Esophagus squamous epithelium (tissue), 5 donors: ENCODE measurements around the gene OR6J1. TPM values are rescaled to one million over a fixed set of nuclear protein-coding genes. Genes with fewer than 3 reads are reported as not detected.

Experiments
- DNase-seq: peaks from one replicate; lab custom pipeline; 2025; lab: John Stamatoyannopoulos, UW
- H3K27ac ChIP-seq, 4 donors: fragments of 200-600 bp; sonication (generic); one replicate each; pipeline ENCODE4 v1.5.1; 2016 to 2019; ENCODE audit warnings: mild to moderate bottlenecking in 1 of 4
- H3K27me3 ChIP-seq, 4 donors: fragments of 200-600 bp; sonication (generic); 1 replicate in 3 of 4; 2 replicates in 1 of 4; pipeline versions ENCODE4 v1.5.1 to v1.6.0; 2017 to 2021; ENCODE audit warnings: antibody characterized with exemption in 1 of 4
- H3K36me3 ChIP-seq, 3 donors: fragments of 200-600 bp; sonication (generic); one replicate each; pipeline ENCODE4 v1.5.1; 2016 to 2019
- H3K4me1 ChIP-seq, 3 donors: fragments of 200-600 bp; sonication (generic); one replicate each; pipeline ENCODE4 v1.5.1; 2017 to 2019
- H3K4me3 ChIP-seq, 4 donors: fragments of 200-600 bp; sonication (generic); 1 replicate in 3 of 4; 2 replicates in 1 of 4; pipeline ENCODE4 v1.5.1; 2016 to 2019; ENCODE audit warnings: mild to moderate bottlenecking in 2 of 4, moderate library complexity in 1 of 4
- H3K9me3 ChIP-seq, 3 donors: fragments of 200-600 bp; sonication (generic); one replicate each; pipeline ENCODE4 v1.5.1; 2016 to 2019
- POLR2A ChIP-seq, 4 donors: fragments of 450-650 bp; IDR thresholded peaks; one replicate each; pipeline ENCODE4 v1.6.1; 2017; ENCODE audit warnings: antibody characterized with exemption in 4 of 4, mild to moderate bottlenecking in 4 of 4, moderate library complexity in 3 of 4
- WGBS, 2 donors: methylation state at CpG; one replicate each; pipeline ENCODE4 v1.1.5; 2018; 5-methylcytosine and 5-hydroxymethylcytosine counted together
- intact Hi-C: fragments of 100-400 bp; cut with DNase I; formaldehyde crosslinking; loops from one replicate; pipeline ENCODE4 v1.15.0; 2022
- total RNA-seq, 4 donors: library from RNA; depleted of rRNA; stranded (reverse); fragments of >200 nt; gene quantifications; one replicate each; pipeline ENCODE4 v1.1.0, GENCODE V29; 2016
- TF ChIP-seq, protein P1 (sequence below), 6 experiments: fragments of 450-650 bp in 4 of 6; fragments of 200-600 bp in 2 of 6; sonication (generic) in 2 of 6; IDR thresholded peaks; one replicate each; pipeline ENCODE4 v1.5.1; 2016 to 2019; ENCODE audit warnings: antibody characterized with exemption in 6 of 6, mild to moderate bottlenecking in 4 of 6, moderate library complexity in 4 of 6
- donor health status: DM: yes; HTN: yes; CAD: no.

The OR6J1 gene
- total RNA-seq, 4 donors from 2014 or later, result not detected

GRCh38 chr14:22668417-22668816 is 24.3 kb upstream of the OR6J1 start:
- no peaks in the 10 kb centered on the region for H3K36me3 ChIP-seq
- H3K4me3 ChIP-seq, result no peak overlapping the region
- peaks cover 0 to 9% (median 0%) of the 10 kb centered on the region in 3 donors for H3K4me1 ChIP-seq
- peaks cover 0 to 12% (median 0%) of the 10 kb centered on the region in 4 donors for H3K27me3 ChIP-seq
- intact Hi-C loops, result no loop called here
- no peak for DNase-seq
- TF ChIP-seq POLR2A (IDR thresholded peaks at IDR 0.05), result no peak
- TF ChIP-seq, protein P1, sequence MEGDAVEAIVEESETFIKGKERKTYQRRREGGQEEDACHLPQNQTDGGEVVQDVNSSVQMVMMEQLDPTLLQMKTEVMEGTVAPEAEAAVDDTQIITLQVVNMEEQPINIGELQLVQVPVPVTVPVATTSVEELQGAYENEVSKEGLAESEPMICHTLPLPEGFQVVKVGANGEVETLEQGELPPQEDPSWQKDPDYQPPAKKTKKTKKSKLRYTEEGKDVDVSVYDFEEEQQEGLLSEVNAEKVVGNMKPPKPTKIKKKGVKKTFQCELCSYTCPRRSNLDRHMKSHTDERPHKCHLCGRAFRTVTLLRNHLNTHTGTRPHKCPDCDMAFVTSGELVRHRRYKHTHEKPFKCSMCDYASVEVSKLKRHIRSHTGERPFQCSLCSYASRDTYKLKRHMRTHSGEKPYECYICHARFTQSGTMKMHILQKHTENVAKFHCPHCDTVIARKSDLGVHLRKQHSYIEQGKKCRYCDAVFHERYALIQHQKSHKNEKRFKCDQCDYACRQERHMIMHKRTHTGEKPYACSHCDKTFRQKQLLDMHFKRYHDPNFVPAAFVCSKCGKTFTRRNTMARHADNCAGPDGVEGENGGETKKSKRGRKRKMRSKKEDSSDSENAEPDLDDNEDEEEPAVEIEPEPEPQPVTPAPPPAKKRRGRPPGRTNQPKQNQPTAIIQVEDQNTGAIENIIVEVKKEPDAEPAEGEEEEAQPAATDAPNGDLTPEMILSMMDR (IDR thresholded peaks at IDR 0.05), result no peak
- H3K9me3 ChIP-seq, result no peaks in the 10 kb centered on the region
- H3K27ac ChIP-seq, result no peak overlapping the region

- no peak for DNase-seq
- no peak overlapping the region for H3K4me3 ChIP-seq
- H3K36me3 ChIP-seq, result no peaks in the 10 kb centered on the region
- 67 to 88% methylated on average over 3 of the region's 3 CpGs for WGBS, 2 donors
- no peak for TF ChIP-seq POLR2A (IDR thresholded peaks at IDR 0.05)
- TF ChIP-seq, protein P1 (IDR thresholded peaks at IDR 0.05), result no peak
- H3K9me3 ChIP-seq, result no peaks in the 10 kb centered on the region
- H3K4me1 ChIP-seq, result peaks cover 0 to 9% (median 0%) of the 10 kb centered on the region in 3 donors
- no peak overlapping the region for H3K27ac ChIP-seq
- H3K27me3 ChIP-seq, result peaks cover 0 to 12% (median 0%) of the 10 kb centered on the region in 4 donors
- intact Hi-C loops, result no loop called here
Measured at GRCh38 chr14:22667881-22668280, 23.7 kb upstream of the OR6J1 start.

DNA sequence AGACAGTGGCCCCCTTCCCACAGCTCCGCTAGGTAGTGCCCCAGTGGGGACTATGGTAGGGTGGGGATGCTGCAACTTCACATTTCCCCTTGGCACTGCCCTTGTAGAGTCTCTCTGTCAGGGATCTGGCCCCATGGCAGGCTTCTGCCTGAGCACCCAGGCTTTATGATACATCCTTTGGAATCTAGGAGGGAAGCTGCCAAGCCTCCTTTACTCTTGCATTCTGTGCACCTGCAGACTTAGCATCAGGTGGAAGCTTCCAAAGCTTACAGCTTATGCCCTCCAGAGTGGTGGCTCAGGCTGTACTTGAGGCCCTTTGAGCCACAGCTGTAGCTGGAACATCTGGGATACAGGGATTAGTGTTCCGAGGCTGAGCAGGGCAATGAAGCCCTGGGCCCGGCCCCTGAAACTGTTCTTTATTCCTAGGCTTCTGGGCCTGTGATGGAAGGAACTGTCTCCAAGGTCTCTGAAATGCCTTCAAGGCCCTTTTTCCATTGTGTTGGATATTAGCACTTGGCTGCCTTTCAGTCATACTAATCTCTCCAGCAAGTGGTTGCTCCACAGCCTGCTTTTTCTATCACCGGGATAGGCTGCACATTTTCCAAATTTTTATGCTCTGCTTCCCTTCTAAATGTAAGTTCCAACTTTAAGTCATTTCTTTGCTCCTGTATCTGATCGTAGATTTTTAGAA is 22.2 kb upstream of the OR6J1 start:
- WGBS, 2 donors, result 52 to 67% methylated on average over 4 to 5 of the region's 5 CpGs
- H3K4me1 ChIP-seq, result peaks cover 0 to 9% (median 0%) of the 10 kb centered on the region in 3 donors
- H3K4me3 ChIP-seq, result no peak overlapping the region
- no peak for TF ChIP-seq POLR2A (IDR thresholded peaks at IDR 0.05)
- TF ChIP-seq, protein P1 (IDR thresholded peaks at IDR 0.05), result no peak
- no peak overlapping the region for H3K27ac ChIP-seq
- peaks cover 0 to 12% (median 0%) of the 10 kb centered on the region in 4 donors for H3K27me3 ChIP-seq
- no peaks in the 10 kb centered on the region for H3K9me3 ChIP-seq
- H3K36me3 ChIP-seq, result no peaks in the 10 kb centered on the region
- DNase-seq, result no peak
- intact Hi-C loops, result no loop called here

GRCh38 chr14:22664261-22664660 is 20.1 kb upstream of the OR6J1 start:
- no peaks in the 10 kb centered on the region for H3K36me3 ChIP-seq
- intact Hi-C loops, result no loop called here
- H3K27me3 ChIP-seq, result peaks cover 0 to 12% (median 0%) of the 10 kb centered on the region in 4 donors
- no peak overlapping the region for H3K27ac ChIP-seq
- WGBS, 2 donors, result 82 to 83% methylated on average over 6 of the region's 6 CpGs
- TF ChIP-seq POLR2A (IDR thresholded peaks at IDR 0.05), result no peak
- TF ChIP-seq, protein P1 (IDR thresholded peaks at IDR 0.05), result no peak
- DNase-seq, result no peak
- H3K4me1 ChIP-seq, result peaks cover 0 to 9% (median 0%) of the 10 kb centered on the region in 3 donors
- H3K4me3 ChIP-seq, result no peak overlapping the region
- H3K9me3 ChIP-seq, result no peaks in the 10 kb centered on the region

DNA sequence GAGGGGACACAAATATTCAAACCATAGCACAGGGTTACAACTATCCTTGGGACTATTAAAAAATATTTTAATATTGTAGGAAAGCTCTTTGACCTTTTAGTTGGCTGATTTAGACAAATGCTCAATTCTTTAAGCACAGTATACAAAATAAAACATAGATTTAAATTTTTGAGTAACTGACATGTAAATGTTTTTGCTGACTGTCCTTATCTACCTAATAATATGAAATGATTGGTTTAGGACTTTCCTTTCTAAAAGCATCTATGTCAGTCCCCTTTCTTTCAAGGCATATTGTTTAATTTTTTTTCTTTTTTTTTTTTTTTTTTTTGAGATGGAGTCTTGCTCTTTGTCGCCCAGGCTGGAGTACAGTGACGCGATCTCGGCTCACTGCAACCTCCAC is 16.5 kb upstream of the OR6J1 start:
- no peaks in the 10 kb centered on the region for H3K36me3 ChIP-seq
- DNase-seq, result no peak
- H3K27me3 ChIP-seq, result peaks cover 0 to 5% (median 0%) of the 10 kb centered on the region in 4 donors
- no peak overlapping the region for H3K27ac ChIP-seq
- H3K4me1 ChIP-seq, result no peaks in the 10 kb centered on the region
- intact Hi-C loops, result no loop called here
- no peak overlapping the region for H3K4me3 ChIP-seq
- WGBS, 2 donors, result 98% methylated on average over 4 of the region's 4 CpGs
- no peaks in the 10 kb centered on the region for H3K9me3 ChIP-seq
- TF ChIP-seq, protein P1 (IDR thresholded peaks at IDR 0.05), result no peak
- TF ChIP-seq POLR2A (IDR thresholded peaks at IDR 0.05), result no peak
